Hematopoietic multipotent progenitor cell treated with erythropoietin and hydrocortisone succinate and interleukin-3 and kit ligand, for 17 days (in vitro differentiated cells): ENCODE data around the gene EFCAB9.
"Not testable (repeated sequence)": the region's sequence is repeated elsewhere in the genome, so short reads cannot be mapped to it uniquely, and the experiment has no call there.

Experiments
- DNase-seq: peaks from one replicate; pipeline ENCODE4 v3.0.0-alpha.2; 2015; ENCODE audit warnings: low spot score

EFCAB9 gene

GRCh38 chr5:172188893-172189692, 4.9 kb upstream of the EFCAB9 start:
- no peak for DNase-seq

- DNase-seq, result no peak
These were observed 4.2 kb upstream of the EFCAB9 start for GRCh38 chr5:172189693-172190296.

DNA sequence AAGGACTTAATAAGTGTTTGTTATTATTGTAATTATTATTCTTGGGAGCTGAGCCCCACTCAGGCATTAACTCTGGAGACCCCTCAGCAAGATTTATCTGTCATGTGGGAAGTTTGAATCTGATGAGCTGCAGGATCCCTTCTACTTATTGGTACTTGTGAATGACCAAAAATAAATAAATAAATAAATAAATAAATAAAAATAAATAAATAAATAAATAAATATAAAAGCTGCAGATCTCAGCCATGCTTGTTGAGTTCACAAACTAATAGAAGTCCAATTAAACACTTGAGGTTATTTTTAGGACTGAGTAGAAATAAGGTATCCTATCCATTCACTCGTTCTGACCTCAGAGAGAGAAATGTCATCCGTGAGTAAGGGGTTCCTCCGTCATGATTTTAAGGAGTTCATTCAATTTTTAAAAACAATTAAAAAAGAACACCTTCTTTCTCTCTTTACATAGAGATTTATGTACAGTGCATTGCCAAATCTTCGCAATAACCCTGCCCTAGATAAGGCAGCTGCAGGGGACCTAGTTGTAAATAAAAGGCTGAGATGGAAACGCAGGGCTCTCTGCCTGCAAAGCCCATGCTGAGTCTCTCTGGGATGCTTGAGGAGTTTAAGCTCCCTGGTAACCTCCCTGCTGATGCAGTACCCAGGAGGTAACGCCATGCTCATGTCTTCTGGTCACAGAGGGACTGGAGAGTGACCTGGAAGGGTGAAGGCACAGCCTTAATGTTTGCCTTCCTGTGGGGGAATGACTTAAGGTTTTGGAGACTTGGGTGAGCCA, 1.2 kb downstream of the EFCAB9 start:
- DNase-seq, result no peak

DNA sequence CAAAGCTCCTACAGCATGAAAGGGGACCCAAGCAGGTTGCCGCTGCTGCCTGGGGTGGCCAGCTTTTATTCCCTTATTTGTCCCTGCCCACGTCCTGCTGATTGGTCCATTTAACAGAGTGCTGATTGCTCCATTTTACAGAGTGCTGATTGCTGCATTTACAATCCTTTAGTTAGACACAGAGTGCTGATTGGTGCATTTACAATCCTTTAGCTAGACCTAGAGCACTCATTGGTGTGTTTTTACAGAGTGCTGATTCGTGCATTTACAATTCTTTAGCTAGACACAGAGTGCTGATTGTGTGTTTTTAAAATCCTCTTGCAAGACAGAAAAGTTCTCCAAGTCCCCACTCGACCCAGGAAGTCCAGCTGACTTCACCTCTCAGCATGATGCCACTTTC, 3.8 kb downstream of the EFCAB9 start:
- DNase-seq, result not testable (repeated sequence)

- DNase-seq, result no peak
These were observed 5.5 kb downstream of the EFCAB9 start for GRCh38 chr5:172199446-172199845.

DNA sequence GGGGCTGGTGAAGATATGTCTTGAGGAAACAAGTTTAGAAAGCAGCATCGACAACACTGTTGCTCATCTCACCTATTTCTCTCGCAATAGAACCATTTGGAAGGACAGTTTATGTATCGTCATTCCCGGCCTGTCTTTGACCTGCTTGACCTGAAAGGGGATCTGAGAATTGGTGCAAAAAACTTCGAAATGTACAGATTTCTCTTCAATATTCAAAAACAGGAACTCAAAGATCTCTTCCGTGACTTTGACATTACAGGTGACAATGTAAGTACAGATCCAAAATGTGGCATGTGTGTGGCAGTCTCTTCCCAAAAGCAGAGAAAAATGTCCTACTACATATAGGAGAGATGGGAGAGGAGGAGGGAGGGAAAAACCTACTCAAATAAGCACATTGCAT, 6.5 kb downstream of the EFCAB9 start:
- DNase-seq, result no peak

DNA sequence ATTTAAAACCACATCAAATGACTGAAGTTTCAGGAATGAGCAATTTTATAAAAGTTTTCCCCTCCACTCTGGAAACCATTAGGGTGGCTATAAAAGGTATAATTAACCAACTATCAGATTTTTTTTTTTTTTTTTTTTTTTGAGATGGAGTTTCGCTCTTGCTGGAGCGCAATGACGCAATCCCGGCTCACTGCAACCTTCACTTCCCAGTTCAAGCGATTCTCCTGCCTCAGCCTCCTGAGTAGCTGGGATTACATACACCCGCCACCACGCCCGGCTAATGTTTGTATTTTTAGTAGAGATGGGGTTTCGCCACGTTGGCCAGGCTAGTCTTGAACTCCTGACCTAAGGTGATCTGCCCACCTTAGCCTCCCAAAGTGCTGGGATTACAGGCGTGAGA, 12.0 kb downstream of the EFCAB9 start:
- not testable (repeated sequence) for DNase-seq

- no peak for DNase-seq
These were observed 13.5 kb downstream of the EFCAB9 start for GRCh38 chr5:172207511-172207910.

GRCh38 chr5:172209714-172210113, 15.7 kb downstream of the EFCAB9 start:
- no peak for DNase-seq

GRCh38 chr5:172211676-172212075, 17.7 kb downstream of the EFCAB9 start:
- DNase-seq, result no peak

DNA sequence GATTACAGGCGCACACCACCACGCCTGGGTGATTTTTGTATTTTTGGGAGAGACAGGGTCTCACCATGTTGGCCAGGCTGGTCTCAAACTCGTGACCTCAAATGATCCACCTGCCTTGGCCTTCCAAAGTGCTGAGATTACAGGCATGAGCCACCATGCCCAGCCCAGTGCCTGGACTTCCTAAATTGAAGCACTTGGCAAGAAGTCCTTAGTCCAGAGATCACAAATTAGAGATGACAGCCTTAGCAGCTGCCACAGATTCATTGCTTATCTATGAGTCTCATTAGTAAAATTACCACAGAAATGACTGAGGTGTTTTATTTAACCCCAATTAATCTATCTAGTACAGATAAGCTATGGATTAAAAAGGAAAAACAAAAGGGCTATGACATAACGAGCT, 19.2 kb downstream of the EFCAB9 start:
- DNase-seq, result no peak

DNA sequence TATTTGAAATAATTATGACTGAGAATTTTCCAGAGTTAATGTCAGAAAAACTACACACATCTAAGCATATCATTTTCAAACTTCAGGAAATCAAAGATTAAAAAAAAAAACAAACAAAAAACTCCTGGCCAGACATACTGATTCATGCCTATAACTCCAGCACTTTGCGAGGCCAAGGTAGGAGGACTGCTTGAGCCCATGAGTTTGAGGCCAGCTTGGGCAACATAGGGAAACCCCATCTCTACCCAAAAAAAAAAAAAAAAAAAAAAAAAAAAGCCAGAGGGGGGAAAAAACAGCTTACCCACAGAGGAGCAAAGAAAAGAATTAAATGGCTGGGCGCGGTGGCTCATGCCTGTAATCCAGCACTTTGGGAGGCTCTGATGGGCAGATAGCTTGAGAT, 22.4 kb downstream of the EFCAB9 start:
- no peak for DNase-seq

DNA sequence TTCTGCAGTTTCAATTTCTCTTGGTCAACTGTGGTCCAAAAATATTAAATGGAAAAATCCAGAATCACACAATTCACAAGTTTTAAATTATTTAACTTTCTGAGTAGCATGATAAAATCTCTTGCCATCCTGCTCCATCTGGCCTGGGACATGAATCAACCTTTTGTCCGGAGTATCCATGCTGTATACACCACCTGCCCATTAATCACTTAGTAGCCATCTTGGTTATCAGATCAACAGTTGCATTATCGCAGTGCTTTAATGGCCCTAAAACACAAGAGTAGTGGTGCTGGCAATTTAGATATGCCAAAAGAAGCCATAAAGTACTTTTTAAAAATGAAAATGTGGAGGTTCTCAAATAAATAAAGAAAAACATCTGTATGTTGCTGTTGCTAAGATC, 25.3 kb downstream of the EFCAB9 start:
- no peak for DNase-seq

GRCh38 chr5:172223901-172224873, 30.2 kb downstream of the EFCAB9 start:
- DNase-seq, result no peak

GRCh38 chr5:172224996-172225395, 31.0 kb downstream of the EFCAB9 start:
- DNase-seq, result no peak

DNA sequence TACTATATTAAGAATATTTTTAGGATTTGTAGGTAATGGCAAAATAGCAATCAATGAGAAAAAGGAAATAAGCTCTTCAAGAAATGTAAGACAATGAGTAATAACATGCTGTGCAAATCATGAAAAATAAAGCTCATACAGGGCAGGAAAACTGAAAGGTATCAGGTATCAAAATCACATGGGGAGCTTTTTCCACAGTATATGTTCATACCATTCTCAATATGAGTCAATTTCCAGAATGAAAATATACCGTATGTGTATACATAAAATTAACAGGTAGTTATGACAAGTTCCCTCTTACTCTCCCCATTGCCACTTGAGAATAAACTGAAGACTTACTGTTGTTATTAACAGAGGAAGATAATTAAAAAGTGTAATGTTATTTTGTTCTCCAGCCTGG, 35.9 kb downstream of the EFCAB9 start:
- no peak for DNase-seq

DNA sequence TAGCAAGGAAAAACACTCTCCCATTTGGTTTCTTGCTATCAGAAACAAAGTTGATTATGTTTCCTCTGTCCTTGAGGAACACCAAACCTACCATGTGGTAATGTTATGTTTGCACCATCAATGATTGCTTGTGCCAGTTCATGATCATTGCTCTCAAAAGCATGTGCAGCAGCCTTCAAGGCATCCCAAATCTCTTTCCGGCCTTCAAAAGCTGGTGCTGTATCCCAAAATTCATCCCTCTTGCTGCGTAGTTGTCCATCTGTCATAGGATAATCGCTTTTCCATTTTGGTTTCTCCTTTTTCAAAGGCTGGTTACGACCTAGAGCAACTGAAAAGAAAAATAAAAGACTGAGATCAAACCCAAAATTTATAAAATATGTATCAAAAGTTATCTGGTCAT, 40.1 kb downstream of the EFCAB9 start:
- DNase-seq, result no peak

- no peak for DNase-seq
These were observed 41.3 kb downstream of the EFCAB9 start for GRCh38 chr5:172235132-172235780.

DNA sequence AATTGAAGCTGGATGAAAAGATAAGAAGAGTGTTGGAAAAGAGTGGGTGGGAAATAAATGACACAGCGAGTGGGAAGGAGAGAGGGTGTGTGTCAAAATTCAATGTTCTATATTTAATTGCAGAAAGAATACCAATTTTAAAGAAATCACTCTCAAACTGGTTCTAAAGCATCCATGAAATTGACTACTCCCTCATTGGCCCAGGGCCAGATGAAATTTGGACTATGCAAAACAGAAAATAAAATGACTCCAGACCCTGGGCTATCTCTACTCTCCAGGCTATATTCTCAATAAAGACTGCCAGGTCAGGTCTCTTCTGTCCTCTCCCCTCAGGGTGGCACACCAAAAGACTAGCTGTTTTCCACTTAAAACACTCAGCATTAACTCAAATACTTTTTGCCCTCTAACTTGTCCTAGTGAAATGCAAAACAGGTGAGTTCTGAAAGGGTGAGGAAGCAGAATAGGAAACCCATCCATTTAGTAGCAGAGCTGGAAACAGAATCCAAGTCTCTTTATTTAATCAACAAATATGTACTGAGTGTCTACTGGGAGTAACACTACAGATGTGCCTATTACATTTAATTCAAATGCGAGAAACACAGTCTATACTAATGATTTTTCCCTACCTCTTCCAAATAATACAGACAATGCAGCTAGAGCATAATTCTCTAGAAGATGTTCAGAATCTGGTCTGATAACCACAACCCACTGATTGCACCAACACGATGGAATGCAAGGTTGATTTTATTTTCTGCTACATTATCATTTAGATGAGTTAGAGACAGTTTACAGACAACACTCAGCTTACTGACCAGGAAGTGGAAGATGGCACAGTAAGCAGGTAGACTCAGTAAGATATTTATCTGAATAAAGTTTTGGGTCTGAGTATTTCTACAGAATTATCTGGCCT, 42.1 kb downstream of the EFCAB9 start:
- no peak for DNase-seq

DNA sequence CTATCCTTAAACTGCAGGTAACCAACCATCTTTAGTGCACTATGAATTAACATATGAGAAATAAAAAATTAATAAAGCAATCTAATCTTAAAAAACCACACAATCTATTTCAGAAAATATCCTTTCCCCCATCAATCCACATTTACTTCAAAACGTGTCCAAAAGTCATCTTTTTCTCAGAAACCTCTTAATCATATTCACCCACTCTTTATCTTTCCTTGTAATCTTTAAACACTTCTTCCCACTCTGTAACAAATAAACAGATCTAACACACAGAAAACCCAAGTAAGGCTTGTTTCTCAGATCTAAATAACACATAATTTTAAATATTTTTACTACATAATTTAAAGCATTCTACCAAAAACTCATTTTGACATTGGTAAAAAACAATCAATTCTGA, 44.4 kb downstream of the EFCAB9 start:
- DNase-seq, result no peak
